CD14-positive monocyte (primary cell): ENCODE results near the gene OSBPL10. TPM values are rescaled to one million over a fixed set of nuclear protein-coding genes. Genes with fewer than 3 reads are reported as not detected.
"Not testable (repeated sequence)": the region's sequence is repeated elsewhere in the genome, so short reads cannot be mapped to it uniquely, and the experiment has no call there.

ENCODE experiments used
- DNase-seq, 3 donors: peaks; one replicate each; pipeline ENCODE4 v3.0.0-alpha.2; 2011 to 2022
- H2AFZ ChIP-seq: 2 replicates; pipeline ENCODE4 v1.6.0; 2012; ENCODE audit warnings: mild to moderate bottlenecking, low read depth, low read length, inconsistent platforms; ENCODE audit not compliant: insufficient read depth, poor library complexity, severe bottlenecking
- H3K27ac ChIP-seq, 2 donors: 1 replicate in 1 of 2; 2 replicates in 1 of 2; pipeline ENCODE4 v1.5.1; 2012 to 2013; ENCODE audit warnings: low read length in 2 of 2, control low read depth in 1 of 2, inconsistent platforms in 1 of 2, low read depth in 1 of 2, mild to moderate bottlenecking in 1 of 2
- H3K27me3 ChIP-seq, 2 donors: one replicate each; pipeline versions ENCODE4 v1.6.0 to v1.6.1; 2011 to 2013; ENCODE audit warnings: low read length in 2 of 2; ENCODE audit not compliant: control insufficient read depth in 2 of 2, insufficient read depth in 2 of 2
- H3K36me3 ChIP-seq, 2 donors: replicated peaks in 1 of 2; 1 replicate in 1 of 2; 2 replicates in 1 of 2; pipeline versions ENCODE4 v1.5.1 to v1.6.1; 2012 to 2013; ENCODE audit warnings: low read length in 2 of 2, control low read depth in 1 of 2, inconsistent platforms in 1 of 2, mild to moderate bottlenecking in 1 of 2; ENCODE audit not compliant: insufficient read depth in 2 of 2, control insufficient read depth in 1 of 2
- H3K4me1 ChIP-seq, 2 donors: 1 replicate in 1 of 2; 2 replicates in 1 of 2; pipeline versions ENCODE4 v1.5.1 to v1.6.1; 2012 to 2013; ENCODE audit warnings: low read length in 2 of 2, control low read depth in 1 of 2, inconsistent platforms in 1 of 2, mild to moderate bottlenecking in 1 of 2, moderate library complexity in 1 of 2; ENCODE audit not compliant: insufficient read depth in 2 of 2, control insufficient read depth in 1 of 2
- H3K4me2 ChIP-seq: replicated peaks from 2 replicates; pipeline ENCODE3; 2012; ENCODE audit warnings: low read length, moderate library complexity, mild to moderate bottlenecking; ENCODE audit not compliant: poor library complexity, severe bottlenecking; ENCODE audit errors: extremely low read depth
- H3K4me3 ChIP-seq, 3 experiments: fragments of 200-600 bp in 1 of 3; sonication (generic) in 1 of 3; replicated peaks in 1 of 3; 1 replicate in 2 of 3; 2 replicates in 1 of 3; pipeline ENCODE4 v1.5.1; 2011 to 2013; ENCODE audit warnings: low read length in 3 of 3, mild to moderate bottlenecking in 3 of 3, control low read depth in 2 of 3, low read depth in 2 of 3, inconsistent platforms in 1 of 3, moderate library complexity in 1 of 3
- H3K79me2 ChIP-seq: 2 replicates; pipeline ENCODE4 v1.6.0; 2012; ENCODE audit warnings: mild to moderate bottlenecking, control low read depth, inconsistent platforms, low read length, moderate library complexity; ENCODE audit not compliant: insufficient read depth
- H3K9ac ChIP-seq: 2 replicates; pipeline ENCODE4 v1.6.0; 2017; ENCODE audit warnings: low read length, mild to moderate bottlenecking; ENCODE audit not compliant: insufficient read depth, poor library complexity, severe bottlenecking
- H3K9me3 ChIP-seq, 2 donors: replicated peaks in 1 of 2; 1 replicate in 1 of 2; 2 replicates in 1 of 2; pipeline versions ENCODE4 v1.5.1 to v1.6.1; 2012 to 2013; ENCODE audit warnings: low read length in 2 of 2, control low read depth in 1 of 2; ENCODE audit not compliant: control insufficient read depth in 1 of 2, insufficient read depth in 1 of 2
- H4K20me1 ChIP-seq: 2 replicates; pipeline ENCODE4 v1.6.0; 2012; ENCODE audit warnings: mild to moderate bottlenecking, low read length, control low read depth, moderate library complexity; ENCODE audit not compliant: insufficient read depth
- H3K27ac Mint-ChIP-seq, 7 donors: one replicate each; pipeline ENCODE4 v1.8.0; 2020; ENCODE audit warnings: mild to moderate bottlenecking in 7 of 7, mixed read lengths in 7 of 7, moderate library complexity in 6 of 7, inconsistent platforms in 2 of 7
- H3K27me3 Mint-ChIP-seq, 3 donors: one replicate each; pipeline ENCODE4 v1.8.0; 2021 to 2022; ENCODE audit warnings: low read depth in 3 of 3, mild to moderate bottlenecking in 3 of 3, mixed read lengths in 3 of 3, moderate library complexity in 3 of 3, inconsistent platforms in 1 of 3
- H3K36me3 Mint-ChIP-seq, 2 donors: one replicate each; pipeline ENCODE4 v1.8.0; 2020; ENCODE audit warnings: mixed read lengths in 2 of 2, inconsistent platforms in 1 of 2, mild to moderate bottlenecking in 1 of 2
- H3K4me1 Mint-ChIP-seq: one replicate; pipeline ENCODE4 v1.8.0; 2020; ENCODE audit warnings: mild to moderate bottlenecking, mixed read lengths
- H3K4me3 Mint-ChIP-seq, 2 donors: one replicate each; pipeline ENCODE4 v1.8.0; 2020; ENCODE audit warnings: mild to moderate bottlenecking in 2 of 2, mixed read lengths in 2 of 2, moderate library complexity in 1 of 2
- H3K9me3 Mint-ChIP-seq, 7 donors: one replicate each; pipeline ENCODE4 v1.8.0; 2020 to 2022; ENCODE audit warnings: mixed read lengths in 7 of 7, mild to moderate bottlenecking in 6 of 7, moderate library complexity in 6 of 7, inconsistent platforms in 2 of 7
- CTCF ChIP-seq: fragments of 200-600 bp; IDR thresholded peaks from one replicate; pipeline ENCODE4 v1.8.0; 2022; ENCODE audit warnings: antibody characterized with exemption, mild to moderate bottlenecking
- WGBS: methylation state at CpG from one replicate; pipeline ENCODE4 v1.1.5; 2013; ENCODE audit warnings: missing lambda C conversion rate; ENCODE audit not compliant: insufficient coverage; 5-methylcytosine and 5-hydroxymethylcytosine counted together
- intact Hi-C, 2 donors: fragments of 100-400 bp; cut with micrococcal nuclease; formaldehyde crosslinking; loops; one replicate each; pipeline versions ENCODE4 v1.15.0 to v1.15.1; 2023
- polyA plus RNA-seq, 3 donors: library from polyadenylated mRNA; depleted of rRNA in 1 of 3; unstranded in 2 of 3; stranded (reverse) in 1 of 3; fragments of 300-500 nt in 2 of 3; fragments of >200 nt in 1 of 3; fragmentation: Illumina TruSeq in 2 of 3; gene quantifications; 1 replicate in 2 of 3; 2 replicates in 1 of 3; pipeline ENCODE4 v1.2.3, GENCODE V29; 2012 to 2021

Gene OSBPL10
- polyA plus RNA-seq, 3 donors: 0.03 TPM; not detected in 2

DNA sequence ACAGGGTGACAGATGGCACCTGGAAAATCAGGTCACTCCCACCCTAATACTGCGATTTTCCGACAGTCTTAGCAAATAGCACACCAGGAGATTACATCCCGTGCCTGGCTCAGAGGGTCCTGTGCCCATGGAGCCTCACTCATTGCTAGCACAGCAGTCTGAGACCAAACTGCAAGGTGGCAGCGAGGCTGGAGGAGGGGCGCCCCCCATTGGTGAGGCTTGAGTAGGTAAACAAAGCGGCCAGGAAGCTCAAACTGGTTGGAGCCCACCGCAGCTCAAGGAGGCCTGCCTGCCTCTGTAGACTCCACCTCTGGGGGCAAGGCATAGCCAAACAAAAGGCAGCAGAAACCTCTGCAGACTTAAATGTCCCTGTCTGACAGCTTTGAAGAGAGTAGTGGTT lies 29.6 kb upstream of the OSBPL10 start:
- H3K36me3 Mint-ChIP-seq, H3K4me3 ChIP-seq, H3K9ac ChIP-seq, H3K4me3 Mint-ChIP-seq, H3K27me3 ChIP-seq, DNase-seq, H3K9me3 Mint-ChIP-seq, H3K27ac ChIP-seq, intact Hi-C loops, H3K4me1 ChIP-seq, H3K9me3 ChIP-seq, H3K36me3 ChIP-seq, H2AFZ ChIP-seq, H3K27me3 Mint-ChIP-seq, H3K4me1 Mint-ChIP-seq, H4K20me1 ChIP-seq, H3K79me2 ChIP-seq, H3K4me2 ChIP-seq: not testable (repeated sequence)
- WGBS: 86% methylated on average over 1 of the region's 7 CpGs
- H3K27ac Mint-ChIP-seq: peak overlapping the region in 1 of 7 donors; percentile 33

DNA sequence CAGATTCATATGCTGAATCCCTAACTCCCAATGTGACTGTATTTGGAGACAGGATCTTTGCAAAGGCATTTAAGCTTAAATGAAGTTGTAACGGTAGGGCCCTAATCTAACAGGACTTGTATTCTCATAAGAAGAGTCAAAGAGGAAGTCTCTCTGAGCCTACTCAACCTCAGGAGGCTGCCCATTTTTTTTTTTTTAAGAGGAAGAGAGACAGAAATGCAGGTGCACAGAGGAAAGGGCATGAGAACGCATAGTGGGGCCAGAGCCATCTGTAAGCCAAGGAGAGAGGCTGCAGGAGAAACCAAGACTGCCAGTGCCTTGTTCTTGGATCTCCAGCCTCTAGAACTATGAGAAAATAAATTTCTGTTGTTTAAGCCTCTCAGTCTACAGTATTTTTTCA lies 28.9 kb upstream of the OSBPL10 start:
- no peaks in the 10 kb centered on the region for H3K9me3 ChIP-seq
- H3K36me3 ChIP-seq: no peaks in the 10 kb centered on the region
- H3K27me3 ChIP-seq: no peaks in the 10 kb centered on the region
- H3K4me3 ChIP-seq: no peak overlapping the region
- WGBS: 0% methylated on average over 1 of the region's 2 CpGs
- no peak overlapping the region for H3K4me2 ChIP-seq
- H2AFZ ChIP-seq: no peak overlapping the region
- intact Hi-C loops: no loop called here
- no peaks in the 10 kb centered on the region for H3K36me3 Mint-ChIP-seq
- H3K9ac ChIP-seq: no peak overlapping the region
- no peak overlapping the region for H3K27ac Mint-ChIP-seq
- no peak overlapping the region for H3K4me3 Mint-ChIP-seq
- no peaks in the 10 kb centered on the region for H3K4me1 ChIP-seq
- H3K79me2 ChIP-seq: no peaks in the 10 kb centered on the region
- TF ChIP-seq CTCF: no peak
- no peak for DNase-seq
- H4K20me1 ChIP-seq: no peaks in the 10 kb centered on the region
- peaks cover 2% of the 10 kb centered on the region for H3K4me1 Mint-ChIP-seq
- no peak overlapping the region for H3K27ac ChIP-seq
- H3K9me3 Mint-ChIP-seq: peaks cover 0 to 6% (median 0%) of the 10 kb centered on the region in 7 donors
- H3K27me3 Mint-ChIP-seq: peaks cover 0 to 3% (median 2%) of the 10 kb centered on the region in 3 donors
